Measurements from ENCODE around the gene ASH1L. TPM values are rescaled to one million over a fixed set of nuclear protein-coding genes. Genes with fewer than 3 reads are reported as not detected.

The ASH1L gene
- total RNA-seq, 1 experiment from 2014 or later: 30.5 TPM

- ChIA-PET CTCF (interaction anchor here (0.9 kb wide), 1 partner anchor 9 kb away, joined by 3 read pairs; no protein-coding TSS in a partner anchor), POLR2A (no interaction called here), RAD21 (ENCODE audit: low non-redundant PET in 1 of 2, low total read pairs in 2 of 2, uncharacterized antibody in 2 of 2, unreplicated experiment in 2 of 2) (no interaction called here)
- Histone ChIP-seq H3K9me2 (ENCODE audit: insufficient read depth) (no peaks in the 10 kb centered on the region), H3K9ac (ENCODE audit: low read length) (no peak overlapping the region), H3K79me2 (ENCODE audit: insufficient read depth, low read length) (peaks cover 90% of the 10 kb centered on the region), H3K4me1 (ENCODE audit: control insufficient read depth in 1 of 2, insufficient read depth in 2 of 2, low read length in 2 of 2) (peaks cover 0 to 8% of the 10 kb centered on the region in 2 experiments; a peak in 1 of 4 replicates), H3K27me3 (ENCODE audit: insufficient read depth, low read length) (no peaks in the 10 kb centered on the region), H3K4me2 (ENCODE audit: low read length) (no peak overlapping the region), H3K9me3 (ENCODE audit: control insufficient read depth in 1 of 2, insufficient read depth in 1 of 2, low read depth in 1 of 2, low read length in 2 of 2) (no peaks in the 10 kb centered on the region), H3K4me3 (replicated peaks in 1 of 2; ENCODE audit: low read depth in 1 of 2, low read length in 2 of 2) (no peak overlapping the region), H4K20me1 (ENCODE audit: insufficient read depth) (no peaks in the 10 kb centered on the region; the same call in 1 of the 2 replicates), H3K36me3 (ENCODE audit: control insufficient read depth in 1 of 2, insufficient read depth in 2 of 2, low read length in 2 of 2) (no peaks in the 10 kb centered on the region), H3K27ac (ENCODE audit: low read depth, low read length) (no peak overlapping the region), H2AFZ (ENCODE audit: low read depth, low read length, poor library complexity, severe bottlenecking) (no peak overlapping the region)
- DNase-seq (ENCODE audit: low read depth, low spot score): no peak
- TF ChIP-seq FOSL1 (IDR thresholded peaks at IDR 0.05; ENCODE audit: low read depth) (no peak), POLR2AphosphoS5 (IDR thresholded peaks at IDR 0.05; ENCODE audit: low read depth, low read length) (no peak), SP1 (IDR thresholded peaks at IDR 0.05; ENCODE audit: low read depth) (no peak), ZNF274 (IDR thresholded peaks at IDR 0.05; ENCODE audit: low read depth, low read length) (no peak), MAX (IDR thresholded peaks at IDR 0.05) (no peak), CBX3 (IDR thresholded peaks at IDR 0.05; ENCODE audit: low read depth) (no peak), CEBPB (IDR thresholded peaks at IDR 0.05; ENCODE audit: low read depth) (no peak), ZFX (IDR thresholded peaks at IDR 0.05) (no peak), REST (IDR thresholded peaks at IDR 0.05; ENCODE audit: low read depth) (no peak), EZH2phosphoT487 (IDR thresholded peaks at IDR 0.05; ENCODE audit: borderline replicate concordance) (no peak), RAD21 (IDR thresholded peaks at IDR 0.05; ENCODE audit: low read depth) (no peak), EGR1 (IDR thresholded peaks at IDR 0.05; ENCODE audit: low read depth) (no peak), TCF7L2 (IDR thresholded peaks at IDR 0.05; ENCODE audit: borderline replicate concordance, extremely low read depth, insufficient read depth, insufficient read length) (no peak)
- TF ChIP-seq, protein P1, sequence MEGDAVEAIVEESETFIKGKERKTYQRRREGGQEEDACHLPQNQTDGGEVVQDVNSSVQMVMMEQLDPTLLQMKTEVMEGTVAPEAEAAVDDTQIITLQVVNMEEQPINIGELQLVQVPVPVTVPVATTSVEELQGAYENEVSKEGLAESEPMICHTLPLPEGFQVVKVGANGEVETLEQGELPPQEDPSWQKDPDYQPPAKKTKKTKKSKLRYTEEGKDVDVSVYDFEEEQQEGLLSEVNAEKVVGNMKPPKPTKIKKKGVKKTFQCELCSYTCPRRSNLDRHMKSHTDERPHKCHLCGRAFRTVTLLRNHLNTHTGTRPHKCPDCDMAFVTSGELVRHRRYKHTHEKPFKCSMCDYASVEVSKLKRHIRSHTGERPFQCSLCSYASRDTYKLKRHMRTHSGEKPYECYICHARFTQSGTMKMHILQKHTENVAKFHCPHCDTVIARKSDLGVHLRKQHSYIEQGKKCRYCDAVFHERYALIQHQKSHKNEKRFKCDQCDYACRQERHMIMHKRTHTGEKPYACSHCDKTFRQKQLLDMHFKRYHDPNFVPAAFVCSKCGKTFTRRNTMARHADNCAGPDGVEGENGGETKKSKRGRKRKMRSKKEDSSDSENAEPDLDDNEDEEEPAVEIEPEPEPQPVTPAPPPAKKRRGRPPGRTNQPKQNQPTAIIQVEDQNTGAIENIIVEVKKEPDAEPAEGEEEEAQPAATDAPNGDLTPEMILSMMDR (IDR thresholded peaks at IDR 0.05 in 2 of 3, conservative IDR thresholded peaks at IDR 0.05 in 1 of 3; ENCODE audit: borderline replicate concordance in 1 of 3, insufficient read depth in 1 of 3, low read depth in 2 of 3, low read length in 2 of 3): no peak
- TF ChIP-seq, protein P2, sequence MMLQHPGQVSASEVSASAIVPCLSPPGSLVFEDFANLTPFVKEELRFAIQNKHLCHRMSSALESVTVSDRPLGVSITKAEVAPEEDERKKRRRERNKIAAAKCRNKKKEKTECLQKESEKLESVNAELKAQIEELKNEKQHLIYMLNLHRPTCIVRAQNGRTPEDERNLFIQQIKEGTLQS (IDR thresholded peaks at IDR 0.05): no peak
- intact Hi-C loops (cut with micrococcal nuclease): no loop called here
- no peak for ATAC-seq
- no TSS peak for BruUV-seq (replicated peaks)
These were observed 49.2 kb downstream of the ASH1L start for GRCh38 chr1:155513300-155513916.

Data from HCT116 (cell line).